ENCODE data around the gene FAM78B.

Gene FAM78B

GRCh38 chr1:166164995-166165660, 1.7 kb downstream of the FAM78B start:
- Histone ChIP-seq H3F3A (ENCODE audit: low read depth) (no peaks in the 10 kb centered on the region), H4K20me1 (ENCODE audit: insufficient read depth, low read length, poor library complexity, severe bottlenecking) (no peaks in the 10 kb centered on the region), H3K27me3 (ENCODE audit: insufficient read depth, low read length, poor library complexity, severe bottlenecking) (no peaks in the 10 kb centered on the region), H3K79me2 (ENCODE audit: insufficient read depth, low read length) (no peaks in the 10 kb centered on the region), H3K36me3 (ENCODE audit: insufficient read depth, low read length) (no peaks in the 10 kb centered on the region), H2AFZ (ENCODE audit: low read length) (no peak overlapping the region), H3K4me1 (ENCODE audit: insufficient read depth, low read length, poor library complexity, severe bottlenecking) (no peaks in the 10 kb centered on the region), H3K9me3 (ENCODE audit: insufficient read depth, low read depth, low read length) (no peaks in the 10 kb centered on the region), H3K4me3 (ENCODE audit: low read length, poor library complexity, severe bottlenecking) (no peak overlapping the region), H3K9ac (ENCODE audit: low read depth, low read length, poor library complexity, severe bottlenecking) (no peak overlapping the region), H3K9me2 (replicated peaks; ENCODE audit: low read depth, low read length) (0 out of 2 replicates have a peak, but pooled peaks cover 4% of the 10 kb centered on the region), H3K4me2 (ENCODE audit: low read depth, low read length, poor library complexity, severe bottlenecking) (no peak overlapping the region)
- no peak for TF ChIP-seq EZH2phosphoT487 (IDR thresholded peaks at IDR 0.05; ENCODE audit: borderline replicate concordance)
- TF ChIP-seq, protein P1, sequence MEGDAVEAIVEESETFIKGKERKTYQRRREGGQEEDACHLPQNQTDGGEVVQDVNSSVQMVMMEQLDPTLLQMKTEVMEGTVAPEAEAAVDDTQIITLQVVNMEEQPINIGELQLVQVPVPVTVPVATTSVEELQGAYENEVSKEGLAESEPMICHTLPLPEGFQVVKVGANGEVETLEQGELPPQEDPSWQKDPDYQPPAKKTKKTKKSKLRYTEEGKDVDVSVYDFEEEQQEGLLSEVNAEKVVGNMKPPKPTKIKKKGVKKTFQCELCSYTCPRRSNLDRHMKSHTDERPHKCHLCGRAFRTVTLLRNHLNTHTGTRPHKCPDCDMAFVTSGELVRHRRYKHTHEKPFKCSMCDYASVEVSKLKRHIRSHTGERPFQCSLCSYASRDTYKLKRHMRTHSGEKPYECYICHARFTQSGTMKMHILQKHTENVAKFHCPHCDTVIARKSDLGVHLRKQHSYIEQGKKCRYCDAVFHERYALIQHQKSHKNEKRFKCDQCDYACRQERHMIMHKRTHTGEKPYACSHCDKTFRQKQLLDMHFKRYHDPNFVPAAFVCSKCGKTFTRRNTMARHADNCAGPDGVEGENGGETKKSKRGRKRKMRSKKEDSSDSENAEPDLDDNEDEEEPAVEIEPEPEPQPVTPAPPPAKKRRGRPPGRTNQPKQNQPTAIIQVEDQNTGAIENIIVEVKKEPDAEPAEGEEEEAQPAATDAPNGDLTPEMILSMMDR (conservative IDR thresholded peaks at IDR 0.05; ENCODE audit: low read length) = no peak

DNA sequence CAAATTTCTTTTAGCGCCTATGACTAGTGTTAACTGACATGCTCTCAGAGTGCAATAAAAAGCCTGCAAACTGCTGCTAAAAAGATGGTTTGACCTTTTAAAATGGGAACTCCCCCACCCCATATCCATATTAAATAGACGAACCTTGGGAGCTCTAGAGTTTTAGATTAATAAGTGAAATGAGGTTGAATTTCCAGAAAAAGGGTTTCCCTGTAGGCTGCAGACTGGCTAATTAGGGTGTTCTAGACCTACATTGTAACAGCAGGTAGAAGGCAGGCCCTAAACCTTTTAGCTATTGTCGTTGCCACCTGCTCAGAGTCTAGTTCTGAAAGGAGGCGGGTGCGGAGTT, 2.2 kb downstream of the FAM78B start:
- Histone ChIP-seq H3K4me1 (ENCODE audit: insufficient read depth, low read length, poor library complexity, severe bottlenecking) (no peaks in the 10 kb centered on the region), H2AFZ (ENCODE audit: low read length) (no peak overlapping the region), H3K4me2 (ENCODE audit: low read depth, low read length, poor library complexity, severe bottlenecking) (no peak overlapping the region), H3K4me3 (ENCODE audit: low read length, poor library complexity, severe bottlenecking) (no peak overlapping the region), H3K79me2 (ENCODE audit: insufficient read depth, low read length) (no peaks in the 10 kb centered on the region), H3K27me3 (ENCODE audit: insufficient read depth, low read length, poor library complexity, severe bottlenecking) (no peaks in the 10 kb centered on the region), H3K9me3 (ENCODE audit: insufficient read depth, low read depth, low read length) (no peaks in the 10 kb centered on the region), H3K9me2 (replicated peaks; ENCODE audit: low read depth, low read length) (0 out of 2 replicates have a peak, but pooled peaks cover 4% of the 10 kb centered on the region), H3F3A (ENCODE audit: low read depth) (no peaks in the 10 kb centered on the region), H4K20me1 (ENCODE audit: insufficient read depth, low read length, poor library complexity, severe bottlenecking) (no peaks in the 10 kb centered on the region), H3K9ac (ENCODE audit: low read depth, low read length, poor library complexity, severe bottlenecking) (no peak overlapping the region), H3K36me3 (ENCODE audit: insufficient read depth, low read length) (no peaks in the 10 kb centered on the region)
- TF ChIP-seq, protein P1 (conservative IDR thresholded peaks at IDR 0.05; ENCODE audit: low read length) = no peak
- no peak for TF ChIP-seq EZH2phosphoT487 (IDR thresholded peaks at IDR 0.05; ENCODE audit: borderline replicate concordance)

GRCh38 chr1:166159656-166160055, 7.1 kb downstream of the FAM78B start:
- no peaks in the 10 kb centered on the region for H4K20me1 ChIP-seq (ENCODE audit: insufficient read depth, low read length, poor library complexity, severe bottlenecking)
- H3K4me1 ChIP-seq (ENCODE audit: insufficient read depth, low read length, poor library complexity, severe bottlenecking) = no peaks in the 10 kb centered on the region
- 0 out of 2 replicates have a peak, but pooled peaks cover 4% of the 10 kb centered on the region for H3K9me2 ChIP-seq (replicated peaks; ENCODE audit: low read depth, low read length)
- H3F3A ChIP-seq (ENCODE audit: low read depth) = no peaks in the 10 kb centered on the region
- H3K9ac ChIP-seq (ENCODE audit: low read depth, low read length, poor library complexity, severe bottlenecking) = no peak overlapping the region
- H3K4me3 ChIP-seq (ENCODE audit: low read length, poor library complexity, severe bottlenecking) = no peak overlapping the region
- no peaks in the 10 kb centered on the region for H3K79me2 ChIP-seq (ENCODE audit: insufficient read depth, low read length)
- H3K36me3 ChIP-seq (ENCODE audit: insufficient read depth, low read length) = no peaks in the 10 kb centered on the region
- no peak overlapping the region for H2AFZ ChIP-seq (ENCODE audit: low read length)
- no peaks in the 10 kb centered on the region for H3K27me3 ChIP-seq (ENCODE audit: insufficient read depth, low read length, poor library complexity, severe bottlenecking)
- TF ChIP-seq, protein P1 (conservative IDR thresholded peaks at IDR 0.05; ENCODE audit: low read length) = no peak
- TF ChIP-seq EZH2phosphoT487 (IDR thresholded peaks at IDR 0.05; ENCODE audit: borderline replicate concordance) = no peak
- H3K4me2 ChIP-seq (ENCODE audit: low read depth, low read length, poor library complexity, severe bottlenecking) = no peak overlapping the region
- H3K9me3 ChIP-seq (ENCODE audit: insufficient read depth, low read depth, low read length) = no peaks in the 10 kb centered on the region
